K562 (cell line): ENCODE results near the gene DDX43. TPM values are rescaled to one million over a fixed set of nuclear protein-coding genes. Genes with fewer than 3 reads are reported as not detected.

Experiments used
- AFF4 ChIP-seq: sonication (generic); formaldehyde crosslinking; IDR thresholded peaks from 2 replicates; pipeline ENCODE4 v1.8.0; 2023; ENCODE audit warnings: mild to moderate bottlenecking, missing genetic modification reagents
- ATF1 ChIP-seq, 2 experiments: fragments of 450-650 bp in 1 of 2; IDR thresholded peaks; 2 replicates each; pipeline ENCODE4 v1.6.1; 2016; ENCODE audit warnings: missing compliant biosample characterization in 1 of 2, missing genetic modification characterization in 1 of 2
- CHD1 ChIP-seq: fragments of 200-600 bp; sonication (generic); IDR thresholded peaks from one replicate; pipeline ENCODE4 v1.6.1; 2012; ENCODE audit warnings: mild to moderate bottlenecking, moderate library complexity, low read length, inconsistent platforms
- CREB1 ChIP-seq, 2 experiments: sonication (generic) in 1 of 2; formaldehyde crosslinking in 1 of 2; IDR thresholded peaks; 2 replicates each; pipeline versions ENCODE4 v1.6.1 to v1.8.0; 2012 to 2022; ENCODE audit warnings: inconsistent platforms in 1 of 2, mild to moderate bottlenecking in 1 of 2, missing genetic modification reagents in 1 of 2, moderate library complexity in 1 of 2
- CREM ChIP-seq: IDR thresholded peaks from 2 replicates; pipeline ENCODE4 v1.6.1; 2014; ENCODE audit warnings: antibody characterized with exemption, low read depth
- CXXC5 ChIP-seq: fragments of 250-450 bp; sonication (Bioruptor Pico); IDR thresholded peaks from 2 replicates; pipeline ENCODE4 v1.8.0; 2022; ENCODE audit warnings: inconsistent platforms, mild to moderate bottlenecking, moderate library complexity
- ETS2 ChIP-seq: IDR thresholded peaks from 2 replicates; pipeline ENCODE4 v1.6.1; 2016; ENCODE audit warnings: borderline replicate concordance, missing genetic modification characterization, mild to moderate bottlenecking, moderate library complexity, missing compliant biosample characterization; ENCODE audit not compliant: poor library complexity, severe bottlenecking
- FOXK1 ChIP-seq: sonication (generic); formaldehyde crosslinking; IDR thresholded peaks from 2 replicates; pipeline ENCODE4 v1.8.0; 2022; ENCODE audit warnings: missing genetic modification reagents, mild to moderate bottlenecking, borderline replicate concordance
- GABPA ChIP-seq: fragments of 200-800 bp; sonication (Bioruptor generic); conservative IDR thresholded peaks from 2 replicates; pipeline ENCODE4 v1.6.1; 2016; ENCODE audit warnings: low read depth, missing genetic modification characterization, missing compliant biosample characterization
- GTF2E2 ChIP-seq: fragments of 200-800 bp; sonication (Bioruptor generic); IDR thresholded peaks from 2 replicates; pipeline ENCODE4 v1.6.1; 2016; ENCODE audit warnings: missing genetic modification characterization, missing compliant biosample characterization
- HDAC6 ChIP-seq: IDR thresholded peaks from 2 replicates; pipeline ENCODE4 v1.6.1; 2012; ENCODE audit warnings: low read depth, mild to moderate bottlenecking, control low read depth, inconsistent platforms, low read length, moderate library complexity
- ID3 ChIP-seq, 2 experiments: fragments of 250-450 bp in 1 of 2; fragments of 450-650 bp in 1 of 2; sonication (Bioruptor Pico) in 1 of 2; IDR thresholded peaks; 2 replicates each; pipeline versions ENCODE4 v1.6.1 to v1.8.0; 2016 to 2021; ENCODE audit warnings: mild to moderate bottlenecking in 2 of 2, moderate library complexity in 2 of 2, missing compliant biosample characterization in 1 of 2, missing genetic modification characterization in 1 of 2
- L3MBTL2 ChIP-seq: fragments of 450-650 bp; IDR thresholded peaks from 2 replicates; pipeline ENCODE4 v1.6.1; 2016; ENCODE audit warnings: mild to moderate bottlenecking, moderate library complexity
- MAZ ChIP-seq, 2 experiments: fragments of 450-650 bp in 1 of 2; sonication (generic) in 1 of 2; formaldehyde crosslinking; IDR thresholded peaks in 1 of 2; conservative IDR thresholded peaks in 1 of 2; 2 replicates each; pipeline versions ENCODE4 v1.4.0 to v1.5.0; 2020; ENCODE audit warnings: mild to moderate bottlenecking in 1 of 2, missing genetic modification reagents in 1 of 2
- MEF2D ChIP-seq: conservative IDR thresholded peaks from 2 replicates; pipeline ENCODE4 v1.6.1; 2016; ENCODE audit warnings: low read depth, missing genetic modification characterization, missing compliant biosample characterization
- MXD1 ChIP-seq: fragments of 250-450 bp; sonication (Bioruptor Pico); IDR thresholded peaks from 2 replicates; pipeline ENCODE4 v1.8.0; 2021; ENCODE audit warnings: borderline replicate concordance, mild to moderate bottlenecking, moderate library complexity; ENCODE audit not compliant: poor library complexity, severe bottlenecking
- POLR2H ChIP-seq: IDR thresholded peaks from 2 replicates; pipeline ENCODE4 v1.6.1; 2016; ENCODE audit warnings: missing genetic modification characterization, low read depth, mild to moderate bottlenecking, control low read depth, missing compliant biosample characterization, moderate library complexity
- SETDB1 ChIP-seq: IDR thresholded peaks from one replicate; pipeline ENCODE4 v1.6.1; 2012; ENCODE audit warnings: low read length, control low read depth, inconsistent platforms
- SIN3A ChIP-seq, 2 experiments: fragments of 150-350 bp in 1 of 2; IDR thresholded peaks; 2 replicates each; pipeline ENCODE4 v1.6.1; 2011 to 2016; ENCODE audit warnings: borderline replicate concordance in 2 of 2, low read depth in 2 of 2, low read length in 2 of 2, mild to moderate bottlenecking in 2 of 2, moderate library complexity in 2 of 2; ENCODE audit not compliant: control insufficient read depth in 1 of 2
- SUPT5H ChIP-seq: fragments of 450-650 bp; IDR thresholded peaks from 2 replicates; pipeline ENCODE4 v1.6.1; 2016
- ZNF431 ChIP-seq: sonication (generic); formaldehyde crosslinking; IDR thresholded peaks from 2 replicates; pipeline ENCODE4 v1.8.0; 2022; ENCODE audit warnings: mild to moderate bottlenecking, missing genetic modification reagents
- polyA plus RNA-seq, 8 experiments: library from polyadenylated mRNA; depleted of rRNA in 4 of 8; stranded (reverse) in 5 of 8; unstranded in 3 of 8; fragments of >200 nt; fragmentation: Nextera tagmentation in 2 of 8; fragmentation: Illumina TruSeq in 1 of 8; extraction: Ambion mirVana in 2 of 8; extraction: Trizol in 1 of 8; gene quantifications; 2 replicates each; pipeline versions ENCODE4 v1.2.1 to v1.2.3, GENCODE V29; 2011 to 2014; ENCODE audit warnings: inconsistent platforms in 1 of 8, missing spikeins in 1 of 8
- total RNA-seq, 7 experiments: library from RNA; depleted of rRNA in 6 of 7; stranded (reverse); fragments of >200 nt in 6 of 7; fragmentation: Illumina TruSeq in 2 of 7; extraction: Trizol in 2 of 7; gene quantifications; 2 replicates each; pipeline versions ENCODE4 v1.2.1 to v1.2.3, GENCODE V29; 2011 to 2021; ENCODE audit warnings: low replicate concordance in 1 of 7

DDX43 gene
- total and polyA plus RNA-seq, 9 of the 15 experiments (the other 6 are each of a cell fraction or from before 2014, with no cell fraction given): 0.07 to 0.88 (median 0.25) TPM

- TF ChIP-seq AFF4 (CRISPR knock-in tag): peak; percentile 82
- no peak for TF ChIP-seq ATF1 (CRISPR knock-in tag; IDR thresholded peaks at IDR 0.05)
- peak; percentile 84 for TF ChIP-seq ATF1 (tag; IDR thresholded peaks at IDR 0.05)
- 0 out of 2 replicates have a peak, but pooled peaks have one; percentile 27 for TF ChIP-seq ZNF431 (CRISPR knock-in tag)
- 0 out of 2 replicates have a peak, but pooled peaks have one; percentile 36 for TF ChIP-seq L3MBTL2
- peak; percentile 56 for TF ChIP-seq CREM
- no peak for TF ChIP-seq ETS2 (tag)
- no peak for TF ChIP-seq HDAC6
- TF ChIP-seq SETDB1: no peak
- TF ChIP-seq CXXC5 (CRISPR knock-in tag): peak; percentile 81
- TF ChIP-seq CREB1 (IDR thresholded peaks at IDR 0.05): peak; percentile 55
- TF ChIP-seq CREB1 (CRISPR knock-in tag; IDR thresholded peaks at IDR 0.05): peak; percentile 50; the same call in 1 of the 2 replicates
- 0 out of 2 replicates have a peak, but pooled peaks have one; percentile 72 for TF ChIP-seq GTF2E2 (tag)
- peak; percentile 70; the same call in 1 of the 2 replicates for TF ChIP-seq FOXK1 (CRISPR knock-in tag)
- peak; percentile 61 for TF ChIP-seq CHD1
- peak in 1 of 2 experiments; percentile 89; a peak in 1 of 4 replicates for TF ChIP-seq SIN3A (IDR thresholded peaks at IDR 0.05; ENCODE audit: borderline replicate concordance in 2 of 2, control insufficient read depth in 1 of 2, low read depth in 2 of 2, low read length in 2 of 2)
- TF ChIP-seq SUPT5H: peak; percentile 89
- peak; percentile 91 for TF ChIP-seq POLR2H (tag)
- no peak for TF ChIP-seq MXD1 (CRISPR knock-in tag)
- TF ChIP-seq GABPA (tag): 0 out of 2 replicates have a peak, but pooled peaks have one; percentile 44
- TF ChIP-seq ID3 (CRISPR knock-in tag; IDR thresholded peaks at IDR 0.05): no peak
- TF ChIP-seq ID3 (tag; IDR thresholded peaks at IDR 0.05): peak; percentile 72; the same call in 1 of the 2 replicates
- no peak for TF ChIP-seq MEF2D (tag)
- peak in 1 of 2 experiments; percentile 80; a peak in 3 of 4 replicates for TF ChIP-seq MAZ (CRISPR knock-in tag; conservative IDR thresholded peaks at IDR 0.05 in 1 of 2, IDR thresholded peaks at IDR 0.05 in 1 of 2)
These were observed 67.1 kb downstream of the DDX43 start, which contains the start of gene MTO1 (continued) for GRCh38 chr6:73461537-73462350.
